Suprapubic skin (tissue), 4 donors: ENCODE results near the gene LRP1B. TPM values are rescaled to one million over a fixed set of nuclear protein-coding genes. Genes with fewer than 3 reads are reported as not detected.

Experiments used
- DNase-seq, 2 donors: peaks; one replicate each; pipeline ENCODE4 v3.0.0-alpha.2; 2019; ENCODE audit warnings: low spot score in 2 of 2
- H3K27ac ChIP-seq: fragments of 200-600 bp; sonication (generic); one replicate; pipeline ENCODE4 v1.5.1; 2019
- H3K27me3 ChIP-seq: fragments of 200-600 bp; sonication (generic); one replicate; pipeline ENCODE4 v1.5.1; 2019
- H3K36me3 ChIP-seq: fragments of 200-600 bp; sonication (generic); one replicate; pipeline ENCODE4 v1.5.1; 2019
- H3K4me1 ChIP-seq: fragments of 200-600 bp; sonication (generic); one replicate; pipeline ENCODE4 v1.5.1; 2019
- H3K4me3 ChIP-seq: fragments of 200-600 bp; sonication (generic); one replicate; pipeline ENCODE4 v1.5.1; 2019; ENCODE audit warnings: mild to moderate bottlenecking
- H3K9me3 ChIP-seq: fragments of 200-600 bp; sonication (generic); one replicate; pipeline ENCODE4 v1.5.1; 2019
- EP300 ChIP-seq: sonication (generic); formaldehyde crosslinking; IDR thresholded peaks from one replicate; pipeline ENCODE4 v1.6.1; 2017; ENCODE audit warnings: antibody characterized with exemption
- POLR2A ChIP-seq, 2 donors: fragments of 450-650 bp; IDR thresholded peaks; one replicate each; pipeline ENCODE4 v1.6.1; 2017; ENCODE audit warnings: antibody characterized with exemption in 2 of 2, mild to moderate bottlenecking in 2 of 2, moderate library complexity in 2 of 2
- POLR2AphosphoS5 ChIP-seq, 3 donors: sonication (generic); formaldehyde crosslinking; IDR thresholded peaks; one replicate each; pipeline ENCODE4 v1.6.1; 2017; ENCODE audit warnings: antibody characterized with exemption in 3 of 3
- WGBS: methylation state at CpG from one replicate; pipeline ENCODE4 v1.1.5; 2018; 5-methylcytosine and 5-hydroxymethylcytosine counted together
- total RNA-seq, 4 donors: library from RNA; depleted of rRNA; stranded (reverse); fragments of >200 nt; gene quantifications; one replicate each; pipeline ENCODE4 v1.1.0, GENCODE V29; 2016
- TF ChIP-seq, protein P1 (sequence below), 2 donors: fragments of 200-600 bp in 1 of 2; fragments of 450-650 bp in 1 of 2; sonication (generic) in 1 of 2; IDR thresholded peaks; one replicate each; pipeline ENCODE4 v1.5.1; 2016 to 2019; ENCODE audit warnings: antibody characterized with exemption in 2 of 2, mild to moderate bottlenecking in 1 of 2, moderate library complexity in 1 of 2

Gene LRP1B
- total RNA-seq, 4 donors from 2014 or later: 0.11 to 2.7 (median 1.3) TPM

DNA sequence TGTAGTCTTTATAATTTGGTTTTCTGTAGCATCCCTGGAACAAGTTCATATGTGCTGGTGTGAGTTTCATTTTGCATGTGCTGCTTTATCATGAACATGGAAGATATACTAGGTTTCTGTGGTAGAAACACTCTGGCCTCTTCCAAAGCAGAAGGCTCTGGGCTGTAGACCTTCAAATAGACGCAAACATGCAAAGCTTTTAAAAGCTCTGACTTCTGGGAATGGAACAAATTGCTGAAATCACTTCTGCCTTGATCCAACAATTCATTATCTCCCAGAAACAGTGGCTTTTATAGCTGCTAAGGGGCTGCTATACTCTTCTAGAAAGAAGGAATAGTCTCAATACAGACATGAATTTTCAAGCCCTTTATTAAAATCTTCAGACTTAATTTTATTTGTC lies 382.2 kb downstream of the LRP1B start:
- Histone ChIP-seq H3K27ac (no peak overlapping the region), H3K36me3 (no peaks in the 10 kb centered on the region), H3K4me3 (no peak overlapping the region), H3K27me3 (no peaks in the 10 kb centered on the region), H3K9me3 (no peaks in the 10 kb centered on the region), H3K4me1 (no peaks in the 10 kb centered on the region)
- TF ChIP-seq, protein P1, sequence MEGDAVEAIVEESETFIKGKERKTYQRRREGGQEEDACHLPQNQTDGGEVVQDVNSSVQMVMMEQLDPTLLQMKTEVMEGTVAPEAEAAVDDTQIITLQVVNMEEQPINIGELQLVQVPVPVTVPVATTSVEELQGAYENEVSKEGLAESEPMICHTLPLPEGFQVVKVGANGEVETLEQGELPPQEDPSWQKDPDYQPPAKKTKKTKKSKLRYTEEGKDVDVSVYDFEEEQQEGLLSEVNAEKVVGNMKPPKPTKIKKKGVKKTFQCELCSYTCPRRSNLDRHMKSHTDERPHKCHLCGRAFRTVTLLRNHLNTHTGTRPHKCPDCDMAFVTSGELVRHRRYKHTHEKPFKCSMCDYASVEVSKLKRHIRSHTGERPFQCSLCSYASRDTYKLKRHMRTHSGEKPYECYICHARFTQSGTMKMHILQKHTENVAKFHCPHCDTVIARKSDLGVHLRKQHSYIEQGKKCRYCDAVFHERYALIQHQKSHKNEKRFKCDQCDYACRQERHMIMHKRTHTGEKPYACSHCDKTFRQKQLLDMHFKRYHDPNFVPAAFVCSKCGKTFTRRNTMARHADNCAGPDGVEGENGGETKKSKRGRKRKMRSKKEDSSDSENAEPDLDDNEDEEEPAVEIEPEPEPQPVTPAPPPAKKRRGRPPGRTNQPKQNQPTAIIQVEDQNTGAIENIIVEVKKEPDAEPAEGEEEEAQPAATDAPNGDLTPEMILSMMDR (IDR thresholded peaks at IDR 0.05): no peak
- TF ChIP-seq POLR2A (IDR thresholded peaks at IDR 0.05): no peak
- no peak for TF ChIP-seq POLR2AphosphoS5 (IDR thresholded peaks at IDR 0.05)
- TF ChIP-seq EP300: no peak
- no peak for DNase-seq
- WGBS: 89% methylated on average over 1 of the region's 1 CpG

DNA sequence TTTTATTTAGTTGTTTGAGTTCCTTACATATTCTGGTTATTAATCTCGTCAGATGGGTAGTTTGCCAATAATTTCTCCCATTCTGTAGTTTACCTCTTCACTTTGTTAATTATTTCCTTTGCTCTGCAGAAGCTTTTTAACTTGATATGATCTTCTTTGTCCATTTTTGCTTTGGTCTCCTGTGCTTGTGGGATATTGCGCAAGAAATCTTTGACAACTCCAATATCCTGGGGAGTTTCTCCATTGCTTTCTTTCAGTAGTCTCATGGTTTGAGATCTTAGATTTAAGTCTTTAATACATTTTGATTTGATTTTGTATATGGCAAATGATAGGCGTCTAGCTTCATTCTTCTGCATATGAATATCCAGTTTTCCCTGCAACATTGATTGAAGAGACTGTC lies 389.2 kb downstream of the LRP1B start:
- H3K27me3 ChIP-seq: no peaks in the 10 kb centered on the region
- H3K9me3 ChIP-seq: no peaks in the 10 kb centered on the region
- 74% methylated on average over 3 of the region's 3 CpGs for WGBS
- no peak for DNase-seq
- H3K4me3 ChIP-seq: no peak overlapping the region
- H3K36me3 ChIP-seq: no peaks in the 10 kb centered on the region
- no peaks in the 10 kb centered on the region for H3K4me1 ChIP-seq
- H3K27ac ChIP-seq: no peak overlapping the region
- TF ChIP-seq, protein P1 (IDR thresholded peaks at IDR 0.05): no peak
- TF ChIP-seq POLR2A (IDR thresholded peaks at IDR 0.05) (no peak), POLR2AphosphoS5 (IDR thresholded peaks at IDR 0.05) (no peak), EP300 (no peak)

DNA sequence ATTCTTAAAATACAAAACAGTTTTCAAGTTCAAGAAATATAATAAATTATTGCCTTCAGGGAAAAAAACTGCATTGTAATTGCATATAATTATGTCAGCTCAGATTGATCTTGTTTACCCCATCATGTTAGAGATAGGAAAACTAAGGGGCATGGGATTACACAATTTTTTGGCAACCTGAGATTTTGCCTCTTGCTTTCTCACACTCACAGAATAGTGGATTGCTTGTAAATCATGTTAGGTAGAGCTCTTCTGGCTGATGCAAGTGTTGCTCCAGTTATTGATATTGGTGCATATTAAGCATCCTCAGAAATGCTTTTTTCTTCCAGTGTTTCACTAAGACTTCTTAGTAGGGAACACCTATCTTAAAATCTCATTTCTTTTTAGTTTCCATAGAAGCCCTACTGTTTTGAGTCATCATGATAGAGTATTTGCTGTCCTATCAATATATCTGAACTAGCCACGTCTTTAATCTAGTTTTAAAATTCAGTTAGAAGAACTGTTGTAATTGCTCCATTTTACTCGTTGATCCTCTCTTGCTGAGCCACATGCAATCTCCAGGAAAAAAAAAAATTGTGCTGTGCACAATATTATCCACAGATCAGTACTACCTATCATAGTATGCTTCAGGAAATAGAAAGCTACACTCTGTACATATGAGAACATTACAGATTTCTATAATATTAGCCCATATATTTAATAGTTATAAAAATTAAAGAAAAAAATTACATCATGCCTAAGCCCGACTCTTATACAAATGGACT lies 393.1 kb downstream of the LRP1B start:
- no peak overlapping the region for H3K27ac ChIP-seq
- WGBS: 50% methylated on average over 3 of the region's 3 CpGs
- no peak for TF ChIP-seq POLR2AphosphoS5 (IDR thresholded peaks at IDR 0.05)
- TF ChIP-seq POLR2A (IDR thresholded peaks at IDR 0.05): no peak
- TF ChIP-seq EP300: no peak
- H3K36me3 ChIP-seq: no peaks in the 10 kb centered on the region
- H3K4me3 ChIP-seq: no peak overlapping the region
- no peaks in the 10 kb centered on the region for H3K9me3 ChIP-seq
- DNase-seq: no peak
- no peaks in the 10 kb centered on the region for H3K4me1 ChIP-seq
- H3K27me3 ChIP-seq: no peaks in the 10 kb centered on the region

DNA sequence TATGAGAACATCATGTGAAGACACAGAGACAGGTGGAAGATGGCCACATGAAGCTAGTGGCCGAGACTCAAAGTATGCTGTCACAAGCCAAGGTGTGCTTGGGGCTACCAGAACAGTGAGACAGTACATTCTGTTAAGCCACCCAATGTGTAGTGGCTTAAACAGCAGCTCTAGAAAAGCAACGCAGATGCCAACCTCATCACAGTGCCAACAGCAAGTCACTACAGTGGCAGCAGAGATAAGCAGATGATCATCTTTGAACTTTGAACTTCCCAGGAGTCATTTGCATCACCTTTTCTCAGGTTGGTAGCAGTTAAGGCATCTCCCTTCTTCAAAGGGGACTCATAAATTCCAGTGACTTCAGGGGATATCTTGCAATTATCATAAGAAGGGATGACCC lies 394.4 kb downstream of the LRP1B start:
- Histone ChIP-seq H3K27me3 (no peaks in the 10 kb centered on the region), H3K4me3 (no peak overlapping the region), H3K4me1 (no peaks in the 10 kb centered on the region), H3K9me3 (no peaks in the 10 kb centered on the region), H3K27ac (no peak overlapping the region), H3K36me3 (no peaks in the 10 kb centered on the region)
- TF ChIP-seq, protein P1 (IDR thresholded peaks at IDR 0.05): no peak
- TF ChIP-seq EP300: no peak
- TF ChIP-seq POLR2AphosphoS5 (IDR thresholded peaks at IDR 0.05): no peak
- WGBS: 88% methylated on average over 2 of the region's 2 CpGs
- no peak for DNase-seq

DNA sequence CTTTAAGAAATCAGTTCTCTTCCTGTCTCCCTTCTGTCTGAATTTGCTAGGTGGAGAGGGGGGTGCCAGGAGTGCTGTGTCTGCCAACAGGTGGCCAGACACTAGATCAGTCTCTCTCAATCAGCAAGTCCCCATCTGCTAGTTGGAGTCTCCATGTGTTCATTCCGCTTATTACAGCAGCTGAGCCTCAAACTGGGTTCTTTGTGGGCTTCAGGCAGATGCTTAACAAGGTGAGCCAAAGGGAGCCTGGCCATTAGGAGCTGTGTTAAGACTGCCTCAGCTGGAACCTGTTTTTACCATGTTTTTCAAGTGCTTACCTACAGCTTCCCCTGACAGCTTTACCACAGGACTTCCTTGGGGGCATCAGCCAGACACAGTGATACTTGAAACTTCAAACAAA lies 401.9 kb downstream of the LRP1B start:
- Histone ChIP-seq H3K4me3 (no peak overlapping the region), H3K27ac (no peak overlapping the region), H3K4me1 (no peaks in the 10 kb centered on the region), H3K9me3 (no peaks in the 10 kb centered on the region), H3K27me3 (no peaks in the 10 kb centered on the region), H3K36me3 (no peaks in the 10 kb centered on the region)
- WGBS: 82% methylated on average over 1 of the region's 1 CpG
- no peak for DNase-seq
- TF ChIP-seq EP300 (no peak), POLR2A (IDR thresholded peaks at IDR 0.05) (no peak), POLR2AphosphoS5 (IDR thresholded peaks at IDR 0.05) (no peak)
- TF ChIP-seq, protein P1 (IDR thresholded peaks at IDR 0.05): no peak
